ENCODE measurements around the gene DNAH7.
"Not testable (repeated sequence)": the region's sequence is repeated elsewhere in the genome, so short reads cannot be mapped to it uniquely, and the experiment has no call there.

DNAH7 gene

DNA sequence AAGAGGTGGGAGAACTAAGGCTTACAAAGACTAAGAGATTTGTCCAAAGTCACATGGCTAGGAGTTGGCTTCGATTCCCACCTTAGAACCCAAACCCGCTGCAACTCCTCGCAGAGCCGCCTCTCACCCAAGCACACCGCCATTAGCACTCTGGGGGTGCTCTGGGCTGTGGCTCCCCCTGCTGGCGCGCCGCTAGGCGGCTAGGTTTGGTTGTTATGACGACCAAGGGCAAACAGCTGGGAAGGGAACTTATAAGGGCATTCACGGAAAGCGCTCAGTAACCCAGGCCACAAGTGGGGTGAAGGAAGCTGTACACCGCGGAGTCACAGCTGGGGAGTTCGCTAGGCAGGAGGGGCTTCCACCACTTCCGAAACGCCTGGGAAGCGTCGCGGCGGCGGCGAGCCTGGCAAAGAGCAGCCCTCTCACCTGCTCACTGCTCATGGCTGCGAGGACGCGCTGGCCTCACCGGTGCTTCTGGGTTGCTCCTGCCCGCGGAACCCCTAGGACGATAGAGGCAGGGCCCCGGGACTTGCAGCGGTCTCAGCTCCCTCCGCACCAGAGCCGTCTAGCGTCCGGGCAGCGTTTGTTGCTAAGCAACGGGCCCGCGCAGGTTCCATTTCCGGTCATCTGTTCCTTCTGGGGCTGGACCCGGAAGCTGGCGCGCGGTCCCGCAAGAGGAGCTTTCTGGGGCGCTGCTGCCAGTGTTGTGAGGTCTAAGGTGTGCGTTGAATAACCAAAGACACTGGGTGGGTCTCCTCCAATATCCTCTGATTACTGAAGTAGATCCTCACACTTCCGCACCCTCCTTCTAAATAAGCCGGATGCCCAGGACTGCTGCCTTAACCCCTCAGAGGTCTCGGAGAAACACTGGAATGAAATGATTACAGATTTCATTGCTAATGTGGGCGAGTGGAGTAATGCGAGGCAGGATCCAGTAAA is at the start of gene DNAH7:
Gene DNAH7 (minus strand): TSS at position 567 of the 939 bp plus-strand sequence. CDS start 126 bp downstream, at position 441.
- peak; percentile 84 to 89 for DNase-seq (ENCODE audit: low read depth in 2 of 2)

DNA sequence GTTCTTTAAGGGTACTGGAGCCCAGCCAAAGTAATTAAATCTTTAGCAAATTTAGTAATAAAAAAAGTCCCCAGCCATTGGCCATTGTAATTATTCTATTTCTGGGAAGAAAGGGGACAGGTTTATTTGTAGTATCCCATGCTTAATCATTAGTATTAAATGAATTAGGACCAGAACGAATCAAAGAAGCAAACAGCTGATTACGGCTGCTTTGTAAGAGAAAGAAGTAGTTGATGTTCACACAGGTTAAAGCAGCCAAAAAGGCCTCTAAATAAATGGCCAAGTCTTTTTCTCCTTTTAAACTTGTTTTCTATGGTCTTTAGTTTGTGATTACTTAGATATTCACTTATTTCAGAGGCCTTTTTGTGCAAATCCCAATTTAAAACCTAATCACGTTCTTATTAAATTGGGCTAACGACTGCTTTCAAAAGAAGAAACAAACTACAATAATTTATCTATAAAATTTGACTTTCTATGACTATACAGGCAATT is 48.6 kb upstream of the DNAH7 start:
- no peak for DNase-seq (ENCODE audit: low read depth in 2 of 2)

DNA sequence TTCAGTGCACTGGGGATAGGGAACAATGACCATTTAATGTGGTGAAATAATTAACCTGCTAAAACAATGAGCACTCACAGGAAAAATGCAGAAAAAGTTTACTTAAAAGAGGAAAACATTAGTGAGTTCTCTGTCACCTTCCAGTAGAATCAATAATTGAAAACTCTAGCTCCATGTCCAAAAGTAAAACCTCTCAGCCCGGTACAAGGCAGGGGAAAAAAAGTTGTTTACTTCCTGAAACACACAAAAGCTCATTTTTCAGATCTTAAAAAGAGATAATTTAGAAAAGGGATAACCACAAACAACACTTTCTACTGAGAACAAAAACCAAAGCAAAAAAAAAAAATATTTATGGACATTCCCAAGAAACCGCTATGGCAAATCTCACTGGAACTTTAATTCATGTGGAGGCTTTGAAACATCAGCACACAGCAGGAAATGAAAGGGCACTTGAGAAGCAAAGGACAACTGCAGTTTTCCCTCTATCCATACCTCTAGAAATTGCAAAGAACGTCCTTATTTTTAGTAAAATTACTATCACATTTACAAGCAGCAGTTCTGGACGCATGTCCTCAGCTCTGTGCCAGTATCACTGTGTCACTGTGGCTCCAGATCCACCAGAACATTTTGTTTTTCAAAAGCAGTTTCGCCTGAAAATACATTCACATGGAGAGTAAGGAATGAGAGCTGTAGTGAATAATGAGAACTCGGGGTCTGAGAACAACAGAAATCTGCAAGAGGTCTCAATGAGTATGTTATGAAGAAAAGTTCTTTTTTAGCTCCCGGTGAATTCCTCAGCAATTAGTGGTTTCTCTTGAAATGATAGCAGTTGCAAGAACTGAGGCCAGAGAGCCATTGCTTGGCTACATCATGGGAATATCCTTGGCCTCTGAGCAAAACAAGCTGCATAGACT is 44.7 kb upstream of the DNAH7 start:
- DNase-seq (ENCODE audit: low read depth in 2 of 2): no peak

DNA sequence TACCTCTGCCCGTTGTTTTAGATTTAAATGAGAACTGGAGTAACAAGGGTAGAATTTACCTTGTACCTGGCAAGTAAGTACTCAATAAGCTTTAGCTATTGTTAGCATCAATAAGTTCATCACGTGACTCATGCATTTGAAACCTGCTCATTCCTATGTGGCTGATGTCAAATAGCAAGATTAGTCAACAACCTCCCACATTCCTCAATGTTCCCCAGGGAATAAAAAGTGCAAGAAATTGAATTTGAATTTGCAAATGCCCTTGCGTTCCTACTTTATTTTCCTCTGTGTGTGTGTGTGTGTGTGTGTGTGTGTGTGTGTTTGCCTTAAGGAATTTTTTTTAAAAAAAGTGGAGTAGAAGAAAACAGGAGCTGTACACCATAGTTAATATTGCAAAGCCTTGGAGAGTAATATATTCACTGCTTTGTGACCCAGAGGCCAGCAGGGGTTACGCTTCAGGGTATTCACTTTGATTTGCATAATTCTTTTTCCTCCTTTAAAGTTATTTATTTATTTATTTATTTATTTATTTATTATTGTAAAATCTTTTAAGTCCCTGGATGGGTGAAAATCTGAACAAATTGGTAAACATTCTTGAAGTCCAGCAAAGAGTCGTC is 43.9 kb upstream of the DNAH7 start:
- no peak for DNase-seq (ENCODE audit: low read depth in 2 of 2)

DNA sequence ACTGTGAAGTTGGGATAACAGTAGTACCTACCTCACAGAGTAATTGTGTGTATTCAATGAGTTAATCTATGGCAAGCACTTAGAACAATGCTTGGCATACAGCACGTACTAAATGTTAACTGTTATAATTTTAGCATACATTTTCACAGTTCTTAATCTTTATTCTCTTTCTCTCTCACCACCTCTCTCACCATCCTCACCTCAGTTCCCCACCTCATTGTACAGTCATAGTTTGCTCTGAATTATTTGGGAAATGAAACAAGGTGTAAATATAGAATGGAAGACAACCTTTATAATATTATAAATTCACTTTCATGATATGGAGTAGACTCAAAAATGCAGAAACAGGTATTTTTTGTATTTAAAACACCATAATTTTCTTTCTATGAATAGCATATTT is 40.0 kb upstream of the DNAH7 start:
- no peak for DNase-seq (ENCODE audit: low read depth in 2 of 2)

DNA sequence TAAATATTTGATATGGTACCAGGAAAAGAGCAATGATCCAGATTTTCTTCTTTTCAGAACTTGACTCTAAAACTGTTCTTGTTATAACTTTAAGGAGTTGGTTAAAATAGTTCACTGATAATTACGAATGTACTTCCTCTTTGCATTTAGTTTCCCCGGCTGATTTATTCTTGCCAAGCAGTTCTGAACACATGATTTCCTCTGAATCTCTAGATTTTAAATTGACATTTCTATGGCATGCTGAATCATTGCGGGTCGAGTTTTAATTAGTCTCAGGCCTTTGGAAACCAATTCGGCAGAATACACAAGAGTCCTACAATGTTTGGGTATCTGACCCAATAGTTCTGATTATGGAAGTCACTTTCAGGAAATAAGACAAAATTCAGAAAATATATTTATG is 37.3 kb upstream of the DNAH7 start:
- no peak for DNase-seq (ENCODE audit: low read depth in 2 of 2)

DNA sequence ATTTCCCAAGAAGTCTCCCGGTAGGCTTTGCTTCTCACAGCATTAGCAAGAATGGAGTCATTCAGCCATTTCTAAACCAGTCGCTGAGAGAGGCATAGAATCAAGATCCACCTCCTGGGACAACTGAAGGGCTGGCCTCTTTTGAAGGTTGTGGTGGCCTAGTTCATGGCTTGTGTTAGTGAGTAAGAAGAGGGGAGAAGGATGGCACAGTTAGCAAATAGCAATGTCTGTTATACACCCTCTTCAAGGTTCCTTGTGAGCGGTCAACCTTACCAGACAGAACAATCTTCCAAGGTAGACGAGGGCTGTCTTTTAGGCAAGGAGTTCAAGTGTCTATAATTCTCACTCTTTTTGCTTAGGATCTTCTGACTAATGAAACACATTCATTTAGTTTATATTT is 35.4 kb upstream of the DNAH7 start:
- no peak for DNase-seq (ENCODE audit: low read depth in 2 of 2)

DNA sequence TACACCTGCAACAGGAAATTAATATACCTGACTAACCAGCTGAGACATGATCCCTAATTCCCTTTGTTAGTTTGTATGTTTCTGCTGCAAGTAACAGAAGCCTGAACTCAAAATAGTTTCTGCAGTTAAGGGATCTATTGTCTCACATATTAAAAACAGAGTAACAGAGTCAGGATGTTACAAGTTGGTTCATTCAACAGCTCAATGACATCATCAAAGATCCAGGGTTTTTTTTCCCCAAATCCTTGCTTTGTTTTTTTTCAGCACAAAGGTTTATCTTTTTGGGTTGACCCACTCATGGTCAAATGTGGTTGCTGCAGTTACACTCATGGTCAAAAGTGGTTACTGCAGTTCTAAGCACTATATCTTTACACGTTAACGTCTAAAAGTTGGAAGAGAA is 35.0 kb upstream of the DNAH7 start:
- no peak for DNase-seq (ENCODE audit: low read depth in 2 of 2)

DNA sequence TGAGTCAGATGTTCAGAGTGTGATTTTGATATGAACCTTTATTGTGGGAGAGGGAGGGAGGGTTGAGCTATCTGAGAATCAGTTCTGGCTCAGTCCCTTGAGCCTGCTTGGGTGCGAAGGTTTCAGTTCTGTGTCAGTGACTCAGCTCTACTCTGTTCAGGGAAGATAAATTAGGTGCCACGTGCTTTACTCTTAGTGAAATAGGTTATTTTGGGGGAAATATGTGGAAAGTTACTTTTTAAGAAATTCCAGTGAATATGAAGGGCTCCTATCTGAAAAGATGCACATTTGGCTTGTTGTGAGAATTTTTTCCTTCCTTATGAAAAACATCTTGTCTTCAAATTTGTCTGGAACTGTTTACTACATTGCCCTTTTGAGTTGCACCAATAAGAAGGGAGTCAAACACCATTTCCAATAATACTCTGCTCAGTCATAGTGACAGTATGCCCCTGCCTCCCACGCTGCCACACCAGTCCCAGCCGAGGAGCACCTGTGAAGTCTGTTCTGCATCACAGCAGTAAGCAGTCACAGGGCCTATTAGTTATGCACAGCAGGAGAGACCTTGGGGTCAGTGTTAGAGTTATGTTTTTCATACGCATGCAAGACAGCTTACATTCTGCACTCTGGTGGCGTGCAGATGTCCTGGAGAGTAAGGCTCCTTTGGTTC is 32.8 kb upstream of the DNAH7 start:
- peak; percentile 20 to 29 for DNase-seq (ENCODE audit: low read depth in 2 of 2)

DNA sequence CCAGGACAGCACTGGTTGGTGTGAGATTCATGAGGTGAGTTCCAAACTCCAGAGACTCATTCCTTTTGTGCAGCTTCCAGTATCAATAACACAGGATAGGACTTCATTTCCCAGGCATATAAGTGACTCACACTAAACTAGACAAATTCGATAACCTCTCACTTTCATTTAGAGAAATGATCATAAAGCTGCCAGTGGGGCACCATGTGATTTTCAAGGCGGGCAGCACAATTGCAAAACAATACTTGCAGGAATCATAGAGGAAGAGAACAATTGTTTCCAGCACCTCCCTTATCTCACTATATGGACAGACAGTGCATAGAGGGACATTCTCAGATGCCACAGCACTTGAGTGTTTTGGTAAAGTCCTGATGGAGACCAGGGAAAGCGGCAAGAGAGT is 31.3 kb upstream of the DNAH7 start:
- no peak for DNase-seq (ENCODE audit: low read depth in 2 of 2)

DNA sequence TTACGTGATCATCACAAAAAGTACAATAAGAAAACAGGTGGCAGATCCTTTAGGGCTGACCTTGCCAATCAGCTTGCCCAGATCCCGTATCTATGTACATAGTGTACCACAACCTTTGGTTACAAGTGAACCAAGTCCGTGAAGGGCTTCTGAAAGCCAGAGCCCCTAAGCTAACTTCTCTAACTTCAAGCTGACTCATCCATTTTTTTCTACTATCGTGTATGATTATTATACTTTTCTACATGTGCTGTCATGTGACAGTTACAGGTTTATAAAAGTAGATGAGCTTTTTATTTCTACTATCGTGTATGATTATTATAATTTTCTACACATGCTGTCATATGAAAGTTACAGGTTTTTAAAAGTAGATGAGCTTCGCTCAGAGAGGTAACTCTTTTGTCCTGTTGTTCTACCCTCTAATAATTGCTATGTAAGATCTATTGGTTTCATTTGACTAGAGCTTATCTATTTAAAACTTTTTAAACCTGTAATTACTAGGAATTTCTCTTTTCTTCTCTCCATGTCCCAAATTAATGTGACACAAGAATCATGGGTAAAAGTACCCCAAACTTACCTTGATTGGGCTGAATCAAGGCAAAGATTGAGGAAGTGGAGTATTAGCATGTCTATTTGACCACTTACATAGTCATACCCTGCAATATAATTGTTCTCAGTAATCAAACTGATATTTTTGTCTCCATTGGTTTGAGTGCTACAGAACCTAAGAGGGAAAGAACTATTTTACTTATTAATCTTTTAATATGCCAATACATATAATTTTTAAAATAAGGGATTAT is 29.4 kb upstream of the DNAH7 start:
- DNase-seq (ENCODE audit: low read depth in 2 of 2): no peak

DNA sequence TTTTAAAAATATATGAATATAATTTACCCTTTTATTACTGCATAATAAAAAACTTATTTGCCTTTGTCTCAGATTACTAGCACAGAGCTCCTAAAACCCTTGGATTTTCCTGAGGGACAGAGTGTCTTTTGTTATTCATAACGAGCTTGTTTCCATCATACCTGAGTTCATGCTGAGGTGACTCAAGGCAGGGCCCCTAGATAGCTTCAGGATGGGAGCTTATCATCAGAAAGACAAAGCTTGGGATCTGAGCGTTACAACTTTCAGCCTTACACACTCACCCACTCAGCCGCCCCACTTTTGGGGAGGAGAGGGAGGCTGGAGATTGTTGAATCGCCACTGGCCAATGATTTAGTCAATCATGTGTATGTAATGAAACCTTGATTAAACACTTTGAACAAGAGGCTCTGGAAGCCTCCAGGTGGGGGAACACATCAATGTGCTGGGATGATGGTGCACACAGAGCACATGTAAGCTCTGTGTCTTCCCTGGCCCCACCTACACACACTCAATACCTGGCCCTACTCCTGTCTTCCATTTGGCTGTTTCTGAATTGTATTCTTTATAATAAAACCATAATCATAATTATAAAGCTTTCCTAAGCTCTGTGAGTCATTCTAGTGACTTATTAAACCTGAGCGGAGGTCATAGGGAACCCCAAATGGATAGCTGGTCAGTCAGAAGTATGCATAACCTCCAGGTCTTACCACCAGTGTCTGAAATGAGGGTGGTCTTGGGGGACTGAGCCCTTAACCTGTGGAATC is 28.5 kb upstream of the DNAH7 start:
- DNase-seq (ENCODE audit: low read depth in 2 of 2): no peak

DNA sequence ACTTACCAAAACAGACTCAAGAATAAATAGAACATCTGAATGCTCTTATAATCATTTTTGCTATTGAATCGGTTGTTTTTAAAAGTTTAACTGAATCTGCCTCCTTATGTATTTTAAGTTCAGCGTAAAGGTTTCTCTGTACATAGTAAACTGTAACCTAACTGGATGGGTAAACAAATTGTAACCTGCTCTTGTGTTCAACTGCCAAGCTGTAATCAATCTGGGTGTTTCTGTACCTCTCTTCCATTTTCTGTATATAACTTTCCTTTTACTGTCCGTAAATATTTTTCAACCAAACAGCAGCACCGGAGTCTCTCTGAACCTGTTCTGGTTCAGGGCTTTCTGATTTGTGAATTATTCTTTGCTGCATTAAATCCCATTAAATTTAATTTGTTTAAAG is 27.6 kb upstream of the DNAH7 start:
- DNase-seq (ENCODE audit: low read depth in 2 of 2): no peak

DNA sequence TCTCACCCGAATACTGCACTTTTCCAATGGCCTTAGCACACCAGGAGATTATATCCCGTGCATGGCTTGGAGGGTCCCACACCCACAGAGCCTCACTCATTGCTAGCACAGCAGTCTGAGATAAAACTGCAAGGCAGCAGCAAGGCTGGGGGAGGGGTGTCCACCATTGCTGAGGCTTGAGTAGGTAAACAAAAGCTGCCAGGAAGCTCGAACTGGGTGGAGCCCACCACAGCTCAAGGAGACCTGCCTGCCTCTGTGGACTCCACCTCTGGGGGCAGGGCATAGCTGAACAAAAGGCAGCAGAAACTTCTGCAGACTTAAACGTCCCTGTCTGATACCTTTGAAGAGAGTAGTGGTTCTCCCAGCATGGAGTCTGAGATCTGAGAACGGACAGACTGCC is 20.8 kb upstream of the DNAH7 start:
- DNase-seq (ENCODE audit: low read depth in 2 of 2): not testable (repeated sequence)

DNA sequence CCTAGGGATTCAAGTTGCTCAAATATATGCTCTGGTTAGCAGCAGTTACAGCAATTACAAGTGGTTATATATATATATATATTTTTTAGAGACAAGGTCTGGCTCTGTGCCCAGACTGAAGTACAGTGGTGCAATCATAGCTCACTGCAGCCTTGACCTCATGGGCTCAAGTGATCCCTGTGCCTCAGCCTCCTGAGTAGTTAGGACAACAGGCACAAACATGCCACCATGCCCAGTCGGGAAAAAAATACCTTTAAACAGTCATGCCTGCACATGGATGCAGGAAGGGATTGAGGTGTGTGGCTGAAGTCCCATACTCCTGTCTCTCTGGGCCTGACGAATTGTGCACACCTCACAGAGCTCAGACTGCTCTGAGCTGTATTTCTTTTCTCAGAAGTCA is 19.6 kb upstream of the DNAH7 start:
- no peak for DNase-seq (ENCODE audit: low read depth in 2 of 2)

DNA sequence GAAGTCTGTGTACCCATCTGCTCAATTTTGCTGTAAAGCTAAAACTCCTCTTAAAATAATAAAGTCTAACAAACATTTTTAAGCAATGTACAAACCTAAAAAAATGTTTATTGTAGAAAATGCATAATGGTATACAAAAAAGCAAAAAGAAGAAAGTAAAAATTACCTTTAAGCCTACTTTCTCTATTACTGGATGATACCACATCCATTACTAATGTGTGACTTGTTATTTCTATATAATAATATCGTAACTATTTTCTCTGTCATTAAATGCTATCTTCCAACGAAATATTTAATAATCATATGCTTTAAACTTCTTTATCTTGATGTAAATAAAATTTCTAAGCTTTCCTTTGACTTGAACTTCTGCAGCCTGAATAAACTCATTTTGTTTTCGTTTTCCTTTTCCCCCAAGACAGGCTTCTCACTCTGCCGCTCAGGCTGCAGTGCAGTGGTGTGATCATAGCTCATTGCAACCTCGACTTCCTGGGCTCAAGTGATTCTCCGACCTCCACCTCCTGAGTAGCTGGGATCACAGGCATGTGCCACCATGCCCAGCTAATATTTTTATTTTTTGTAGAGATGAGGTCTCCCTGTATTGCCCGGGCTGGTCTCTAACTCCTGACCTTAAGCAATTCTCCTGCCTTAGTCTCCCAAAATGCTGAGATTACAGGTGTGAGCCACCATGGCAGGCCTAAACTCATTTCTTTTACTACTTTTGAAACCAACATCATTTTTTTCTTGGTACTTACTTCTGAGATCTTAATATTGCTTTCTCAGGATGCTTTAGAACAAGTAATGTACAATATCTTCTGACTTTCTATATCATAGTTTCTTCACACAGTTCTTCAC is 18.1 kb upstream of the DNAH7 start:
- no peak for DNase-seq (ENCODE audit: low read depth in 2 of 2)

DNA sequence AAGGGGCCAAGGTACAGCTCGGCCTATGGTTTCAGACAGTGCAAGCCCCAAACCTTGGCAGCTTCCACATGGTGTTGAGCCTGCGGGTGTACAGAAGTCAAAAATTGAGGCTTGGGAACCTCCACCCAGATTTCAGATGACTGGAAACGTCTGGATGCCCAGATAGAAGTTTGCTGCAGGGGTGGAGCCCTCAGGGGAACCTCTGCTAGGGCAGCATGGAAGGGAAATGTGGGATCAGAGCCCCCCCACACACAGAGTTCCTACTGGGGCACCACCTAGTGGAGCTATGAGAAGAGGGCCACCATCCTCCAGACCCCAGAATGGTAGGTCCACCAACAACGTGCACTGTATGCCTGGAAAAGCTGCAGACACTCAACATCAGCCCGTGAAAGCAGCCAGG is 15.0 kb upstream of the DNAH7 start:
- DNase-seq (ENCODE audit: low read depth in 2 of 2): no peak

DNA sequence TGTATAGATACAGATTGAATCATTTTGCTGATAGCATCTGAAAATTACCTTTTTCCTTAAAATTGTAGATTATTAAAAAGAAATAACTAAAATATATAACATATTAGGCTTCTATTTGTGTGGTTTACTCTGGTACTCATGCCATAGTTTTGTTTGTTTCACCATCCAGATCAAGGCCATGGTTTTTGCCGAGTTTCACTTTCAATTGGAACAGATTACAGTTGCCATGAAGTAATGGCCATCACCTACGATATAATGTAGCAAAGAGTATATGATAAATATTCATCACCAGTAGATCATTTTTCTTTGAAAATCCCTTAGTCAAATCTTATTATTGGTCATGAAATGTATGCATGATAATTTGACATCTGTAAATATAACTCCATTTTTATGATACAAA is 11.9 kb upstream of the DNAH7 start:
- no peak for DNase-seq (ENCODE audit: low read depth in 2 of 2)

DNA sequence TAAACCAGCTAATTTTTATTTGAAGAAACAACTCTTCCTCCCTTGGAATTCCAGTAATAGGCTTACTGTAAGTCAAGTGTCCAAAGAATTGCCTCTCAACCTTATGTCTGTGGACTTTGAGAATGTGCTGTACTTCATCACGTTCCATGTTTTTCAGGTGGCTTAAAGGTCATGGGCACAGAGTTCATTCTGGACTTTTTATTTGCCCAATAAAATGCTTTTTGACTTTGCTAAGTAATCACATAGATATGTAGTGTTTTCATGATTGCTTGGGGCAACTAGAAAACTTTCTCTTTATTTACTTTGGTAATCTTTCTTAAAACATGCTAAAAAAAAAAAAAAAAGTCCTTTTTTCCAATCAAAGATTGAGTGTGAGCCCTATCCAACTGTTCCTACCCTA is 10.4 kb upstream of the DNAH7 start:
- DNase-seq (ENCODE audit: low read depth in 2 of 2): no peak

Data from stimulated activated CD4-positive, alpha-beta T cell treated with anti-CD3 and anti-CD28 coated beads, Interleukin-12 subunit alpha, Interleukin-12 subunit beta, amount 100 ng/mL, for 24 hours (primary cell).